ENCODE results near the gene PDCD7. TPM values are rescaled to one million over a fixed set of nuclear protein-coding genes. Genes with fewer than 3 reads are reported as not detected.

Gene PDCD7
- total RNA-seq, 1 experiment from 2014 or later, result 9.5 TPM

DNA sequence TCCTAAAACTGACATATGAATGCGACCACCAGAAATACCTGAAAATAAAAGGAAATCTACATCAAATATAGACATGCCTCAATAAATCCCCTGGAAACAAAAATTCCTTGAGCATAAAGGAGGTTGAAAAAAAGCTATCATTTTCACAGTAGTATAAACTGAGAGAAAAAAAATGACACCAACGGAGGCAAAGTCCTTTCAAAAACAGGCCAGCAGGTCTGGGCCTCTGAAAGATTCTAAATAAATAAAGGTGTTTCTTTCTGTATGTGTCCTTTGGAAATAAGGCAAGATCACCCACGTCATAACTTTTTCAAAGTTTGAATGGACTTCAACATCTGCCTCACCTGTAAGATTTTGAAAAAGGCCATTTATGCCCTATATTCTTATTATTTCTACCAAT is 46.6 kb upstream of the PDCD7 start:
- Histone ChIP-seq H3K4me3 (ENCODE audit: low read length) (no peak overlapping the region), H3F3A (ENCODE audit: low read length, unreplicated experiment) (no peaks in the 10 kb centered on the region), H3K27me3 (ENCODE audit: low read length) (no peaks in the 10 kb centered on the region), H4K20me1 (ENCODE audit: low read length) (no peaks in the 10 kb centered on the region), H3K9ac (ENCODE audit: low read length) (no peak overlapping the region), H2AFZ (ENCODE audit: low read length) (no peak overlapping the region), H3K4me1 (ENCODE audit: insufficient read depth, low read length) (peaks cover 9% of the 10 kb centered on the region), H3K27ac (ENCODE audit: low read length) (no peak overlapping the region), H3K4me2 (ENCODE audit: low read length) (no peak overlapping the region), H3K9me3 (ENCODE audit: low read length) (no peaks in the 10 kb centered on the region), H3K9me2 (replicated peaks; ENCODE audit: low read length) (no peaks in the 10 kb centered on the region), H3K36me3 (ENCODE audit: low read depth, low read length) (peaks cover 19% of the 10 kb centered on the region; the same call in 1 of the 2 replicates), H3K79me2 (ENCODE audit: low read length) (peaks cover 59% of the 10 kb centered on the region)
- intact Hi-C loops (cut with micrococcal nuclease), result no loop called here
- TF ChIP-seq, protein P1, sequence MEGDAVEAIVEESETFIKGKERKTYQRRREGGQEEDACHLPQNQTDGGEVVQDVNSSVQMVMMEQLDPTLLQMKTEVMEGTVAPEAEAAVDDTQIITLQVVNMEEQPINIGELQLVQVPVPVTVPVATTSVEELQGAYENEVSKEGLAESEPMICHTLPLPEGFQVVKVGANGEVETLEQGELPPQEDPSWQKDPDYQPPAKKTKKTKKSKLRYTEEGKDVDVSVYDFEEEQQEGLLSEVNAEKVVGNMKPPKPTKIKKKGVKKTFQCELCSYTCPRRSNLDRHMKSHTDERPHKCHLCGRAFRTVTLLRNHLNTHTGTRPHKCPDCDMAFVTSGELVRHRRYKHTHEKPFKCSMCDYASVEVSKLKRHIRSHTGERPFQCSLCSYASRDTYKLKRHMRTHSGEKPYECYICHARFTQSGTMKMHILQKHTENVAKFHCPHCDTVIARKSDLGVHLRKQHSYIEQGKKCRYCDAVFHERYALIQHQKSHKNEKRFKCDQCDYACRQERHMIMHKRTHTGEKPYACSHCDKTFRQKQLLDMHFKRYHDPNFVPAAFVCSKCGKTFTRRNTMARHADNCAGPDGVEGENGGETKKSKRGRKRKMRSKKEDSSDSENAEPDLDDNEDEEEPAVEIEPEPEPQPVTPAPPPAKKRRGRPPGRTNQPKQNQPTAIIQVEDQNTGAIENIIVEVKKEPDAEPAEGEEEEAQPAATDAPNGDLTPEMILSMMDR (conservative IDR thresholded peaks at IDR 0.05; ENCODE audit: low read depth, low read length), result no peak
- TF ChIP-seq EZH2phosphoT487 (IDR thresholded peaks at IDR 0.05; ENCODE audit: borderline replicate concordance, low read length) (no peak), EZH2 (IDR thresholded peaks at IDR 0.05; ENCODE audit: low read length, unreplicated experiment) (no peak)
- POLR2A ChIA-PET (ENCODE audit: unreplicated experiment), result interaction anchor here (0.5 kb wide), 1 partner anchor 125 kb away, joined by 3 read pairs; the partner anchor contains the start of gene RNU5B-1
- ATAC-seq (no peak), DNase-seq (no peak)
- BruUV-seq (replicated peaks), result no TSS peak
- CTCF ChIA-PET, result no interaction called here

DNA sequence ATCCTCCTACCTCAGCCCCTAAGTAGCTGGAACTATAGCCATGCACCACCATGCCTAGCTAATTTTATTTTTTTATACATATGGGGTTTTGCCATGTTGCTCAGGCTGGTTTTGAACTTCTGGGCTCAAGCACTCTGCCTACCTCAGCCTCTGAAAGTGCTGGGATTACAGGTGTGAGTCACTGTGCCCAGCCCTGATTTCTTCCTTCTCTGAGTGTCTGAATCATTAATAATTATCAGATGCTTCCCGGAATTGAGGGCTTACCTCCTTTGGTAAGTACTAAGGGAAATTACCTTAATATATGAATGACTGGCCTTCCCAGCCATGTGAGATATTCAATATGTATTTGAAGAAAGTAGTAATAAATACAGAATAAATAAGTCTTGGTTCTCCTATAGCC is 44.3 kb upstream of the PDCD7 start:
- Histone ChIP-seq H3F3A (ENCODE audit: low read length, unreplicated experiment) (no peaks in the 10 kb centered on the region), H3K9me2 (replicated peaks; ENCODE audit: low read length) (no peaks in the 10 kb centered on the region), H3K79me2 (ENCODE audit: low read length) (peaks cover 37% of the 10 kb centered on the region), H3K4me2 (ENCODE audit: low read length) (no peak overlapping the region), H3K9me3 (ENCODE audit: low read length) (no peaks in the 10 kb centered on the region), H3K4me1 (ENCODE audit: insufficient read depth, low read length) (peaks cover 8% of the 10 kb centered on the region), H3K27me3 (ENCODE audit: low read length) (no peaks in the 10 kb centered on the region), H4K20me1 (ENCODE audit: low read length) (no peaks in the 10 kb centered on the region), H3K4me3 (ENCODE audit: low read length) (no peak overlapping the region), H3K9ac (ENCODE audit: low read length) (no peak overlapping the region), H3K36me3 (ENCODE audit: low read depth, low read length) (peaks cover 19% of the 10 kb centered on the region; the same call in 1 of the 2 replicates), H2AFZ (ENCODE audit: low read length) (no peak overlapping the region), H3K27ac (ENCODE audit: low read length) (no peak overlapping the region)
- no TSS peak for BruUV-seq (replicated peaks)
- POLR2A ChIA-PET (ENCODE audit: unreplicated experiment), result no interaction called here
- intact Hi-C loops (cut with micrococcal nuclease), result no loop called here
- CTCF ChIA-PET, result no interaction called here
- TF ChIP-seq, protein P1 (conservative IDR thresholded peaks at IDR 0.05; ENCODE audit: low read depth, low read length), result no peak
- TF ChIP-seq EZH2 (IDR thresholded peaks at IDR 0.05; ENCODE audit: low read length, unreplicated experiment) (no peak), EZH2phosphoT487 (IDR thresholded peaks at IDR 0.05; ENCODE audit: borderline replicate concordance, low read length) (no peak)
- peak; percentile 51 for DNase-seq
- ATAC-seq, result peak; percentile 59

DNA sequence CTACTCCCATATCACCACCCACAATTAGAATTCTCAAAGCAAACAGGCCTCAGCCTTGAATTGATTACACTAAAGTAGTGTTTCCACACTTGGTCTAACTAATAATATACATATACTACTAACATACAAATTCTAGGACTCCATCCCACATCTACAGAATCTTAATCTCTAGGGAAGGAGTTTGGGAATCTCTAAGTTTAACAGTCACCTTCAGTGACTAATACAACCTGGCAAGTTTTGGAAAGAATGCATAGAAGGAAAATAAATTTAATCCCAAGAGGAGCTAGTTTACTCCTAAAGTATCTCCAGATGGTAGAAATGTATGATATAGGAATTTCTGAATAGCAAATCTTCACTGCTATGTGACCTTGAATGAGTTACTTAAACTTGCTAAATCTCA is 42.4 kb upstream of the PDCD7 start:
- Histone ChIP-seq H3K4me1 (ENCODE audit: insufficient read depth, low read length) (peaks cover 9% of the 10 kb centered on the region; the same call in 1 of the 2 replicates), H3F3A (ENCODE audit: low read length, unreplicated experiment) (no peaks in the 10 kb centered on the region), H3K4me3 (ENCODE audit: low read length) (no peak overlapping the region), H3K79me2 (ENCODE audit: low read length) (peaks cover 19% of the 10 kb centered on the region), H3K9me3 (ENCODE audit: low read length) (no peaks in the 10 kb centered on the region), H4K20me1 (ENCODE audit: low read length) (no peaks in the 10 kb centered on the region), H2AFZ (ENCODE audit: low read length) (no peak overlapping the region), H3K27me3 (ENCODE audit: low read length) (no peaks in the 10 kb centered on the region), H3K36me3 (ENCODE audit: low read depth, low read length) (peaks cover 19% of the 10 kb centered on the region; the same call in 1 of the 2 replicates), H3K9me2 (replicated peaks; ENCODE audit: low read length) (no peaks in the 10 kb centered on the region), H3K27ac (ENCODE audit: low read length) (no peak overlapping the region), H3K9ac (ENCODE audit: low read length) (no peak overlapping the region), H3K4me2 (ENCODE audit: low read length) (no peak overlapping the region)
- TF ChIP-seq EZH2 (IDR thresholded peaks at IDR 0.05; ENCODE audit: low read length, unreplicated experiment), result no peak
- TF ChIP-seq EZH2phosphoT487 (IDR thresholded peaks at IDR 0.05; ENCODE audit: borderline replicate concordance, low read length), result no peak
- TF ChIP-seq, protein P1 (conservative IDR thresholded peaks at IDR 0.05; ENCODE audit: low read depth, low read length), result no peak
- no TSS peak for BruUV-seq (replicated peaks)
- ATAC-seq (no peak), DNase-seq (no peak)
- ChIA-PET CTCF (no interaction called here), POLR2A (ENCODE audit: unreplicated experiment) (no interaction called here)
- intact Hi-C loops (cut with micrococcal nuclease), result no loop called here
